ENCODE measurements around the gene CTTNBP2NL.
"Not testable (repeated sequence)": the region's sequence is repeated elsewhere in the genome, so short reads cannot be mapped to it uniquely, and the experiment has no call there.

The CTTNBP2NL gene

DNA sequence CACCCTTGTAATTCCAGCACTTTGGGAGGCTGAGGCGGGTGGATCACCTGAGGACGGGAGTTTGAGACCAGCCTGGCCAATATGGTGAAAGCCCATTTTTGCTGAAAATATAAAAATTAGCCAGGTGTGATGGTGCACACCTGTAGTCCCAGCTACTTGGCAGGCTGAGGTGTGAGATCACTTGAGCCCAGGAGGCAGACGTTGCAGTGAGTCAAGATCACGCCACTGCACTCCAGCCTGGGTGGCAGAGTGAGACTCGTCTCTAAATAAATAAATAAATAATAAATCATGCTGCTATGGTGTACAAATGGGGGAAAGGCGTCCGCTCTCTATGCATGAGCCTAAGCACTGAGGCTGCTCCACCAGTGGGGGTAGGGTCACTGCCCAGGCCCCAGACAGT, 74.3 kb downstream of the CTTNBP2NL start:
- not testable (repeated sequence) for DNase-seq

DNA sequence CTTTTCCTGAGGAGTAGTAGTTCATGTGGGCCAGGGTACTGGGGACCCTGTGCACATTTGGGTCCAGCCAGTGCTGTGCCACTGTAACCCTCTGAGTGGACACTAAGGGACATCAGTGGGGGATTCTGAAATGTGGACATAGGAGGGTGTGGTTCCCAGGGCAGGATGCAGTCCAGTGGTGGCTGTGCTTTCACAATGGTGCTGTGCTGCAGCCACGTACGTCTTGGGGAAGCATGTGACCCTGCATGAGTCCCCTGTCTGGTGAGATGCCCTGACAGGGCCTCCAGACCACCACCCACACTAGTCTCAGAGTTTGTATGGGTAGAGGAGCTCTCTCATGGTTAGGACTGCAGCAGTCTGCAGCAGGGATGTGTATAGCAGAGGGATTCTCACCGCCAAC, 75.0 kb downstream of the CTTNBP2NL start:
- DNase-seq = no peak

DNA sequence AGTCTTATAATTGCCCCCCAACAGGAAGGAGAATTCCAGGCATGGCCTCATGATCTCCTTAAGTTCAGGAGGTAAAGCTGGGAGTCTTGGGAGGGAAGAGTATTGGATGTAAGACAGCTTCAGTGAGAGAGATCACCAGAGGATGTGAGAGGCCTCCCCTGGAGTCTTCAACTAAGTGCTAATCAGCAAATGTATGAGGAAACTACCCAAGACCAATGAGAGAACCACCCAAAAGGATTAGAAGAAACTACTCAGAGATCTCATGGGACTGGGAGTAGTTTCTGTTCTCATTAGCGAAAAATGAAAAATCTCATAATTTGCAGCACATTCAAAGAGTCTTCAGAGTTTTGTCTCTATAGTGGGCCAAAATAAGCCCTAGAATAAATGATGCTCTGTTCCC, 76.1 kb downstream of the CTTNBP2NL start:
- no peak for DNase-seq

- DNase-seq = no peak
Observed at GRCh38 chr1:112477550-112477949, 81.5 kb downstream of the CTTNBP2NL start.

DNA sequence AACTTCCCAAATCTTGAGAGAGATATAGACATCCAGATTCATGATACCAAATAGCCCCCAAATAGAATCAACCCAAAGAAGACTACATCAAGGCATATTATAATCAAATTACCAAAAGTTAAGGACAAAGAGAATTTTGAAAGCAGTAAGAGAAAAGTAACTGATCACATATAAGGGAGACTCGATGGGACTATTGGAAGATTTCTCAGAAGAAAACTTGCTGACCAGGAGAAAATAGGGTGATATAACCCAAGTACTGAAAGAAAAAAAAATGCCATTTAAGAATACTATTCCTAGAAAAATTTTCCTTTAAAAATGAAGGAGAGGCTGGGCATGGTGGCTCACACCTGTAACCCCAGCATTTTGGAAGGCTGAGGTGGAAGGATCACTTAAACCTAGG, 82.3 kb downstream of the CTTNBP2NL start:
- DNase-seq = no peak

DNA sequence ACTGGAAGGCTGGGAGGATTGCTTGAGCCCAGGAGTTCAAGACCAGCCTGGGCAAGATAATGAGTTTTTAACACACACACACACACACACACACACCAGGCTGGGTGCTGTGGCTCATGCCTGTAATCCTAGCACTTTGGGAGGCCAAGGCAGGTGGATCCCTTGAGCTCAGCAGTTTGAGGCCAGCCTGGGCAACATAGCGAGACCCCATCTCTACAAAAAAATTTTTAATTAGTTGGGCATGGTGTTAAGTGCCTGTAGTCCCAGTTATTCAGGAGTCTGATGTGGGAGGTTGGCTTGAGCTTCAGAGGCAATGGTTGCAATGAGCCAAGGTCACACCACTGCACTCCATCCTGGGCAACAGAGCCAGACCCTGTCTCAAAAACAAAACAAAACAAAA, 90.0 kb downstream of the CTTNBP2NL start:
- DNase-seq = not testable (repeated sequence)

- DNase-seq = not testable (repeated sequence)
Observed at GRCh38 chr1:112487686-112488085, 91.7 kb downstream of the CTTNBP2NL start.

- DNase-seq = no peak
Observed at GRCh38 chr1:112488141-112488540, 92.1 kb downstream of the CTTNBP2NL start.

- DNase-seq = no peak
Observed at GRCh38 chr1:112492076-112492475, 96.1 kb downstream of the CTTNBP2NL start.

GRCh38 chr1:112493351-112493750, 97.3 kb downstream of the CTTNBP2NL start:
- DNase-seq = no peak

- no peak for DNase-seq
Observed at GRCh38 chr1:112496290-112496689, 100.3 kb downstream of the CTTNBP2NL start.

DNA sequence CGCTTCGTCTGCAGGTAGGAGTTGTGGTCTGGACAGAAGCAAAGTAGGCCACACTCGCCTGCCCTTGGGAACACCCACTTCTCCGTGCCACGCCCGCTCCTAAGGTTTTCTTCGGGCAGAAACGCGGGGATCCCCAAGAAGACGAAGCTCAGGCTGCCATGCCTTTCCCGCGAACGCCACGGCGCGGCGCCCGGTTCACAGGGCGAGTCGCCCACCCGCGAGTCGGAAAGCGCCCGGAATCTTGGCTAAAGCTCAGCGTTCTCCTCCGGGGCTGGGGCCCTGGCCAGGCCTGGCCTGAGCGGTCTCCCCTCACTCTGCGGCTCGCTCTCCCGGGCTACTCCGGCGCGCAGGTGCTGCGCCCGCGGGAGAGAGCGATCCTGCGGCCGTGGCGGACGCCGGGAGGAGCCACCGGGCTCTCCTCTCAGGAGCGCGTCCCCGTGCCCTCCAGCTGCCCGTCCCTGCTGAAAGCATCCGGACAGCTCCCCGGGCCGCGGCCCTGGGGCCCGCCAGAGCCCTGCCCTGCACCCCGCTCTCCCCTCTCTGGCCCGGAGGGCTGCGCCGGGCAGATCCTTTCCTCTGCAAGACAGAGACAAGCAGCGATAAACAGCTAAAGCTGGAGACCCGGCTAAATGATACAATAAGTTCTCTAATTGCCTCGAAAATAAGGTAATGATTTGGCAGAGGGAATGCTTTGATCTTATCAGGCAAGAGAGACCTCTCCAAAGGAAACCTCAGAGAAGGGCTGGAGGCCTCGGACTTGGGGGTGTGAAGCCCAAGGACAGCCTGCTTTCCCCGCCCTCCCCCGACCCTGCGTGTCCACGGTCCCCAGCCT, 106.0 kb downstream of the CTTNBP2NL start:
- DNase-seq = no peak

DNA sequence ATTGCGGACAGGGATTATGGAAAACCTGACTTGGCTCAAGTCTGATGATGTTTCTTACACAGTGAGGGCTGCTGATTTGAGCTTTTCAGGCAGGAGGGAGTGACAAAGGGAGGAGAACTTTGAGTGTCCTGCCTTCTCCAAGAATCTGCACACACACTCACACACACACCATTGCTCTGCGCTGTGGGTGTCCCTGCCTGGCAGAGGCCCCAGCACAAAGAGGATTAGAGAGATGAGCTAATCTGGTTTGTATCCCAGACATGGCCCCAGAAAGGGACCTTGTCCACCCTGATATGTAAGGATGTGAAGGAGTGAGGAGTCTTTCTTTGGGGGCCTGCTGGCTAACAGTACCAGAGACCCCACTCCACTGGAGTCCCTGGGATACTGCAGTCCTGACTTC, 106.8 kb downstream of the CTTNBP2NL start:
- no peak for DNase-seq

DNA sequence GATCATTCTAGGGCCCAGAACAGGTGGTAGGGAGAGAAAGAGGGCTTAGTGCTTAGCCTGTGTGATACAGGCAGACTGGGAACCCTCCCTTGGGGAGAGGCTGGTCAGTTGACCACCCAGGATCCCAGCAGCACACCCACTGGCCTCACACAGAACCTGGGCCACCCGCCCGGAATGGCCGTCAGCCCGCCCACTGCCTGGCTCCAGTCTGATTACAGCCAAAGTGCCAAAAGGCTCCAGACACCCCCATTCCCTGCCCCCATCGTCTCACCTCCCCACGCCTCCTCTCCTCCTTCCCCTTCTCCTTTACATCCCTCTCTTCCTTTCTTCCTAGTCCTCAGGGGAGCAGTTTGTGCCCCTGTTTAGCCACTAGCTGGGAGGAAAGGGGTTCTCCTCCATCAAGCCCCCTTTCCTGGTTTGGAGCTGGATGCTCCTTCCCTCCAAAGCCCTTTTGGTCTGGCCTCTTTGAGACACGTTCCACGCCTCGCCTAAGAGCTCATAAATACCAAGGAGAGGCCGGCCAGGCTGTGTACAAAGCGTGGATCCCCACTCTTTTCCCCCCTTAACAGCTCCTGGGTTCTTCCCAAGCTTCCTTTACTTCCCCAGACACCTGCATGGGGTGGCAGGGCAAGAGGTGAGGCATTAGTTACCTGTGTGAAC, 108.1 kb downstream of the CTTNBP2NL start:
- DNase-seq = no peak

DNA sequence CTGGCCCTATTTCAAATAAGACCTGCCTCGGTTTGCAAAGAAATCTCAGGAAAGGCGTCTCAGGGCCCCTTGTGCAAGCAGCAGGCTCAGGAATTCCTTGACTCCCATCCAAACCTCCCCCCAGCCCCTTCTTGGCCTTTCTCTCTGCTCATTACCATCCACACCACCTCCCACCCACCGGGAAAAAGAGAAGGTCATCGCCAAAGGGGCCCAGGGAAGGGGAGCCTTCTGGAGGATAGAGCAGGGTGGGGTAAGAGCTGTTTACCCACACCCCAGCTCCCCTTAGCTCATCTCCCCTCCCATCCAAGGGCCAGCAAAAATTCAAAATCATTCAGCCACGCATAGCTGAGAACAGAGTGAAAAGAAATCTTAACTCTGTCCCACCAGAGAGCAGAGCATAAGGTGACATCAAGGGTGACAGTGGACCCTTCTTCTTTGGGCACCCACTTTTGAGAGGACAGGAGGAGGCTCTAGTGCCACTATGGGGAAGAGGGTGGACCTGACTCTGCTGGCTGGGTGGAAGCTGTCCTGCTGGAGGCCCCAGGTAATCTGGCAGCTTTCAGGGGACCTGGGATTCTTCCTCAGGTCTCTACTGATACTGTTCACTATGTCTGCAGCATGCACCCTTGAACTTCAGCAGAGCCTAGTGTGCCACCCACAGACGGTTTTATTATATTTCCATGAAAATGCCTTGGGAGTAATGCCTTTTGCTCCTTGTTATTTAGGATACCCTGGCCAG, 108.8 kb downstream of the CTTNBP2NL start:
- no peak for DNase-seq

GRCh38 chr1:112505400-112505785, 109.4 kb downstream of the CTTNBP2NL start:
- DNase-seq = no peak

- DNase-seq = no peak
Observed at GRCh38 chr1:112505878-112506277, 109.9 kb downstream of the CTTNBP2NL start.

GRCh38 chr1:112506306-112506705, 110.3 kb downstream of the CTTNBP2NL start:
- no peak for DNase-seq

- no peak for DNase-seq
Observed at GRCh38 chr1:112506731-112507130, 110.7 kb downstream of the CTTNBP2NL start.

DNA sequence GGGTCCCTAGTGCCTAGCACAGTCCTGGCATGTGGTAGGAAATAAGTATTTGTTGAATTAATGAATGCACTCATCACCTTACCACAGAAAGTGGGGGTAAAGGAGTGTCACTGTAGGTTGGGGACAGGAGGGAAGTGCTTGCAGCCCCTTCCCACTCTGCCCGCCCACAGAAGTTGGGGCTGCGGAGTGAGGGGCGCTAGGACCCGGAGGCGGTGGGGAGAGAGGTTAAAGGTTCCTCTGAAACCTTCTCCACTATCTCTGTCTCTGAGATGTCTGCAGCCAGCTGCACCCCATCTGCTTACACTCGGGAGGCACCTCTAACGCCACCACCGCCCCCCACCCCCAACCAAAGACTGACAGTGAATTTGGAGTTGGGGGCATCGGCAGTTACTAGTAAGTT, 111.3 kb downstream of the CTTNBP2NL start:
- DNase-seq = no peak

DNA sequence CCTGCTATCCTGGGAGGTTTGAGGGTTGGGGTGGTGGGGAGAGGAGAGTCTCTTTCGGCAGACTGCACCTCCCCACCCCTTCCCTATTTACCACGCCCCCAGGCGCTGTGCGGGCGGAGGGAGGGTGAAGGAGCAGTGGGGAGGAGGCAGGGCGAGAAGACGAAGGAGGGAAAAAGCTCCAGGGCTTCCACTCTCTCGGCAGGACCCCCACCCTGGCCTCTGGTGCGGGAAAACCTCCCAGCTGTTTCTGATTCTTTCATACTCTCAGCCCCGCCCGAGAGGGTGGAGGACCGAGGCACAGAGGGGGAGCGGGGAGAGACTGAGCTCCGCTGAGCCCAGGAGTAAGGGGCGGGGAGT, 111.9 kb downstream of the CTTNBP2NL start:
- no peak for DNase-seq

- no peak for DNase-seq
Observed at GRCh38 chr1:112508278-112509004, 112.4 kb downstream of the CTTNBP2NL start, which contains the start of gene WNT2B. WNT2B (plus strand) TSS chr1:112508965; CDS start chr1:112509263, 298 bp downstream.

All from GDM1 (cell line).